A549 (cell line): ENCODE measurements around the gene LAMP1.

ENCODE experiments used
- BHLHE40 ChIP-seq: IDR thresholded peaks from 2 replicates; pipeline ENCODE4 v1.6.1; 2012; ENCODE audit warnings: low read depth, low read length, inconsistent platforms
- CBX8 ChIP-seq: fragments of 200-600 bp; sonication (generic); IDR thresholded peaks from 2 replicates; pipeline ENCODE4 v1.6.1; 2016
- CHD2 ChIP-seq: fragments of 150-350 bp; IDR thresholded peaks from 2 replicates; pipeline ENCODE4 v1.6.1; 2014; ENCODE audit warnings: low read length; ENCODE audit not compliant: partially characterized antibody
- CTCF ChIP-seq: fragments of >200 bp; sonication (Bioruptor Twin); formaldehyde crosslinking; IDR thresholded peaks from 3 replicates; pipeline ENCODE4 v1.5.1; 2016
- EP300 ChIP-seq, 2 experiments: fragments of >200 bp; sonication (Bioruptor Twin); formaldehyde crosslinking; IDR thresholded peaks; 2 replicates in 1 of 2; 3 replicates in 1 of 2; pipeline ENCODE4 v1.6.1; 2016 to 2017
- HOXB5 ChIP-seq: fragments of 250-450 bp; sonication (Bioruptor Pico); IDR thresholded peaks from 2 replicates; pipeline ENCODE4 v1.5.0; 2020; ENCODE audit warnings: mild to moderate bottlenecking, moderate library complexity
- POLR2A ChIP-seq: IDR thresholded peaks from 2 replicates; pipeline ENCODE4 v1.6.1; 2012; ENCODE audit warnings: mild to moderate bottlenecking, low read length
- RAD21 ChIP-seq, 2 experiments: fragments of >200 bp in 1 of 2; sonication (Bioruptor Twin) in 1 of 2; formaldehyde crosslinking in 1 of 2; IDR thresholded peaks in 1 of 2; conservative IDR thresholded peaks in 1 of 2; 2 replicates in 1 of 2; 3 replicates in 1 of 2; pipeline ENCODE4 v1.6.1; 2012 to 2018; ENCODE audit warnings: inconsistent platforms in 1 of 2
- REST ChIP-seq: fragments of 200-600 bp; sonication (generic); IDR thresholded peaks from 2 replicates; pipeline ENCODE4 v1.6.1; 2016; ENCODE audit warnings: antibody characterized with exemption, mild to moderate bottlenecking, moderate library complexity
- ZFP36 ChIP-seq: fragments of 450-650 bp; IDR thresholded peaks from 2 replicates; pipeline ENCODE4 v1.6.1; 2014; ENCODE audit warnings: borderline replicate concordance; ENCODE audit not compliant: partially characterized antibody

DNA sequence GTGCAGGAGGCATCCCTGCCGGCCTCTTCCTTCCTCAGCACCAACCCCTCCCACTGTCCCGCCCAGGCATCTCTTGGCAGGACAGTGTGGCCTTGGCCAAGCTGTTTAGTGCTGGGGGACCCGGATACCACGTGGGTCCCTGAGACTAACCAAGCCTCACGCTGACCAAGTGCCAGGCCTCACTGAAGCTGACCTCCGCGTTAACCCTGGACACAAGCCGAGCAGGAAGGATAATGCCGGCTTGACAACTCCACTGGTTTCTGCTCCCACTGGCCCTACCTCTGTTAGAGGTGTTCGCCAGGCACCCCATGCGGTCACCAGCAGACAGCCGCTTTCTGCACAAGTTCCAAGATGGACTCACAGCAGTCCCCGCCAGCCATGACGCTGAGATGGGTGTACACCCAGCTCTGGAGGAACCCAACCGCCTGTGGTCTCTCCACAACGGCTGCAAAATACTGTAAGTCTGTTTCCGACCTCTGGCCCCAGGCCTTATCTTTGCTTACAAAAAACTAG lies 54.5 kb downstream of the LAMP1 start:
- TF ChIP-seq EP300 (IDR thresholded peaks at IDR 0.05), result no peak
- TF ChIP-seq CTCF, result no peak
- no peak for TF ChIP-seq CHD2
- TF ChIP-seq HOXB5 (CRISPR knock-in tag), result no peak
- no peak for TF ChIP-seq RAD21 (conservative IDR thresholded peaks at IDR 0.05 in 1 of 2, IDR thresholded peaks at IDR 0.05 in 1 of 2)
- TF ChIP-seq ZFP36, result no peak
- no peak for TF ChIP-seq CBX8
- TF ChIP-seq POLR2A, result no peak
- TF ChIP-seq REST, result no peak
- no peak for TF ChIP-seq BHLHE40
